Measurements from ENCODE around the gene NOP53.
A peak's percentile ranks its signal among the peaks of the same experiment; 100 is the strongest.

The NOP53 gene

GRCh38 chr19:47745010-47745901 lies at the start of gene NOP53:
Gene NOP53, plus strand, starts transcription at chr19:47745546. Its CDS starts 14 bp downstream, at chr19:47745560.
- H3K4me3 ChIP-seq (replicated peaks; ENCODE audit: low read depth, low read length), result peak within 1 kb of the TSS; percentile 73
- peak; percentile 97 for DNase-seq (ENCODE audit: extremely low read depth, low read depth)
- no peak for TF ChIP-seq CTCF (IDR thresholded peaks at IDR 0.05; ENCODE audit: low read depth, low read length, missing control alignments)

GRCh38 chr19:47696635-47697034 lies 48.7 kb upstream of the NOP53 start:
- DNase-seq (ENCODE audit: extremely low read depth, low read depth), result no peak
- no peak overlapping the region for H3K4me3 ChIP-seq (replicated peaks; ENCODE audit: low read depth, low read length)

GRCh38 chr19:47697863-47698609 lies 47.3 kb upstream of the NOP53 start:
- peak; percentile 52 for DNase-seq (ENCODE audit: extremely low read depth, low read depth)
- TF ChIP-seq CTCF (IDR thresholded peaks at IDR 0.05; ENCODE audit: low read depth, low read length, missing control alignments), result peak; percentile 99
- no peak overlapping the region for H3K4me3 ChIP-seq (replicated peaks; ENCODE audit: low read depth, low read length)

More at GRCh38 chr19:47696635-47697034, 48.7 kb upstream of the NOP53 start:
- TF ChIP-seq CTCF (IDR thresholded peaks at IDR 0.05; ENCODE audit: low read depth, low read length, missing control alignments), result no peak

- no peak overlapping the region for H3K4me3 ChIP-seq (replicated peaks; ENCODE audit: low read depth, low read length)
- TF ChIP-seq CTCF (IDR thresholded peaks at IDR 0.05; ENCODE audit: low read depth, low read length, missing control alignments), result no peak
- no peak for DNase-seq (ENCODE audit: extremely low read depth, low read depth)
Measured at GRCh38 chr19:47698631-47699359, 46.6 kb upstream of the NOP53 start.

- peak; percentile 83 for TF ChIP-seq CTCF (IDR thresholded peaks at IDR 0.05; ENCODE audit: low read depth, low read length, missing control alignments)
- no peak overlapping the region for H3K4me3 ChIP-seq (replicated peaks; ENCODE audit: low read depth, low read length)
- no peak for DNase-seq (ENCODE audit: extremely low read depth, low read depth)
Measured at GRCh38 chr19:47699360-47699917, 45.9 kb upstream of the NOP53 start.
